IMR-90 (cell line): Measurements from ENCODE around the gene IL36RN. TPM values are rescaled to one million over a fixed set of nuclear protein-coding genes. Genes with fewer than 3 reads are reported as not detected.

Experiments
- ATAC-seq: fragments of 200-7000 bp; cut with Tn5 transposase; 2 replicates; pipeline ENCODE4 v1.9.1; 2020; ENCODE audit warnings: low read depth, mild to moderate bottlenecking, moderate library complexity
- BruUV-seq: library from RNA; stranded (reverse); fragments of 400-500 nt; replicated peaks from 2 replicates; lab custom pipeline; 2021; lab: Mats Ljungman, UMichigan
- CTCF ChIA-PET: fragments of 300-600 bp; formaldehyde crosslinking; extraction: SDS; loops from one replicate; lab custom pipeline; 2021; ENCODE audit warnings: antibody characterized with exemption; lab: Yijun Ruan, JAX
- POLR2A ChIA-PET: fragments of 300-600 bp; sonication (Branson Sonifier 250); formaldehyde crosslinking; loops from one replicate; lab custom pipeline; 2022; ENCODE audit warnings: antibody characterized with exemption; ENCODE audit not compliant: unreplicated experiment; lab: Charles Lee
- DNase-seq: peaks from one replicate; pipeline ENCODE4 v3.0.0; 2013
- H2AFZ ChIP-seq: replicated peaks from 2 replicates; pipeline ENCODE3; 2013; ENCODE audit warnings: low read length, mild to moderate bottlenecking; ENCODE audit not compliant: poor library complexity
- H2AK5ac ChIP-seq: 2 replicates; pipeline ENCODE4 v1.6.1; 2013; ENCODE audit warnings: low read depth, low read length, inconsistent platforms
- H2AK9ac ChIP-seq: replicated peaks from 2 replicates; pipeline ENCODE3; 2013; ENCODE audit warnings: mild to moderate bottlenecking, low read depth, low read length, moderate library complexity; ENCODE audit not compliant: poor library complexity
- H2BK120ac ChIP-seq: 2 replicates; pipeline ENCODE4 v1.6.1; 2013; ENCODE audit warnings: low read depth, low read length, inconsistent platforms
- H2BK15ac ChIP-seq: 3 replicates; pipeline ENCODE4 v1.6.1; 2013; ENCODE audit warnings: low read depth, low read length, inconsistent platforms
- H2BK20ac ChIP-seq: 2 replicates; pipeline ENCODE4 v1.6.1; 2013; ENCODE audit warnings: low read depth, mild to moderate bottlenecking, inconsistent platforms, low read length, moderate library complexity
- H2BK5ac ChIP-seq: 2 replicates; pipeline ENCODE4 v1.6.1; 2013; ENCODE audit warnings: mild to moderate bottlenecking, low read depth, low read length, inconsistent platforms; ENCODE audit not compliant: poor library complexity, severe bottlenecking
- H3K14ac ChIP-seq: replicated peaks from 2 replicates; pipeline ENCODE4 v1.6.1; 2013; ENCODE audit warnings: low read depth, low read length, inconsistent platforms
- H3K18ac ChIP-seq: 2 replicates; pipeline ENCODE4 v1.6.1; 2013; ENCODE audit warnings: low read depth, low read length, control low read depth
- H3K23ac ChIP-seq: 2 replicates; pipeline ENCODE4 v1.6.1; 2013; ENCODE audit warnings: low read depth, low read length, inconsistent platforms
- H3K27ac ChIP-seq: 2 replicates; pipeline ENCODE4 v1.5.1; 2013; ENCODE audit warnings: mild to moderate bottlenecking, control low read depth, low read length; ENCODE audit not compliant: insufficient read depth
- H3K27me3 ChIP-seq: 2 replicates; pipeline ENCODE4 v1.6.1; 2013; ENCODE audit warnings: low read length; ENCODE audit not compliant: control insufficient read depth, insufficient read depth
- H3K36me3 ChIP-seq: 2 replicates; pipeline ENCODE4 v1.6.1; 2013; ENCODE audit warnings: low read length, mixed read lengths; ENCODE audit not compliant: control insufficient read depth, insufficient read depth
- H3K4ac ChIP-seq: 2 replicates; pipeline ENCODE4 v1.6.1; 2013; ENCODE audit warnings: low read depth, low read length, inconsistent platforms
- H3K4me1 ChIP-seq: 2 replicates; pipeline ENCODE4 v1.6.1; 2013; ENCODE audit warnings: low read length, mixed read lengths; ENCODE audit not compliant: control insufficient read depth, insufficient read depth
- H3K4me2 ChIP-seq: 2 replicates; pipeline ENCODE4 v1.6.1; 2013; ENCODE audit warnings: low read depth, mild to moderate bottlenecking, control low read depth, low read length, moderate library complexity
- H3K4me3 ChIP-seq: 2 replicates; pipeline ENCODE4 v1.5.1; 2013; ENCODE audit warnings: low read depth, mild to moderate bottlenecking, control low read depth, low read length, moderate library complexity; ENCODE audit not compliant: insufficient read depth
- H3K56ac ChIP-seq: 2 replicates; pipeline ENCODE4 v1.6.1; 2013; ENCODE audit warnings: low read length, inconsistent platforms; ENCODE audit not compliant: insufficient read depth; ENCODE audit errors: extremely low read depth
- H3K79me1 ChIP-seq, 2 experiments: 2 replicates each; pipeline ENCODE4 v1.6.1; 2013; ENCODE audit warnings: low read length in 2 of 2, inconsistent platforms in 1 of 2, low read depth in 1 of 2
- H3K9ac ChIP-seq: 2 replicates; pipeline ENCODE4 v1.6.1; 2013; ENCODE audit warnings: low read depth, low read length, control low read depth
- H3K9me1 ChIP-seq: 2 replicates; pipeline ENCODE4 v1.6.1; 2013; ENCODE audit warnings: low read length, inconsistent platforms; ENCODE audit not compliant: insufficient read depth
- H3K9me3 ChIP-seq: 2 replicates; pipeline ENCODE4 v1.6.1; 2013; ENCODE audit warnings: low read length; ENCODE audit not compliant: control insufficient read depth, insufficient read depth
- H4K20me1 ChIP-seq: 2 replicates; pipeline ENCODE4 v1.6.1; 2013; ENCODE audit warnings: low read length, inconsistent platforms; ENCODE audit not compliant: insufficient read depth
- H4K5ac ChIP-seq: 2 replicates; pipeline ENCODE4 v1.6.1; 2013; ENCODE audit warnings: mild to moderate bottlenecking, low read depth, low read length, control low read depth
- H4K8ac ChIP-seq, 2 experiments: 2 replicates each; pipeline ENCODE4 v1.6.1; 2013; ENCODE audit warnings: low read depth in 2 of 2, low read length in 2 of 2, control low read depth in 1 of 2, inconsistent platforms in 1 of 2
- H4K91ac ChIP-seq: 2 replicates; pipeline ENCODE4 v1.6.1; 2013; ENCODE audit warnings: low read depth, low read length, inconsistent platforms; ENCODE audit not compliant: insufficient read depth
- NFE2L2 ChIP-seq: fragments of 150-350 bp; IDR thresholded peaks from 2 replicates; pipeline ENCODE4 v1.6.1; 2016; ENCODE audit warnings: low read depth, mild to moderate bottlenecking, low read length
- WGBS, 2 experiments: methylation state at CpG; one replicate each; pipeline versions ENCODE4 v1.1.5 to v1.1.7; 2013; ENCODE audit warnings: missing lambda C conversion rate in 2 of 2; ENCODE audit not compliant: insufficient read length in 1 of 2; ENCODE audit errors: extremely low coverage in 2 of 2; 5-methylcytosine and 5-hydroxymethylcytosine counted together
- dilution Hi-C: fragments of 300-500 bp; cut with HindIII; formaldehyde crosslinking; loops from one replicate; pipeline ENCODE4 v1.14.3; 2018; ENCODE audit warnings: low sequenced_read_pairs; ENCODE audit not compliant: unreplicated experiment
- in situ Hi-C: fragments of 300-500 bp; cut with MboI; formaldehyde crosslinking; loops from 3 replicates; pipeline ENCODE4 v1.14.3; 2019; ENCODE audit warnings: low sequenced_read_pairs, inconsistent platforms, mixed read lengths
- intact Hi-C: fragments of 100-400 bp; cut with micrococcal nuclease; formaldehyde crosslinking; loops from 2 replicates; pipeline ENCODE4 v1.10.0; 2022
- polyA plus RNA-seq, 3 experiments: library from polyadenylated mRNA; depleted of rRNA; stranded (reverse); fragments of >200 nt; gene quantifications; 2 replicates each; pipeline ENCODE4 v1.2.3, GENCODE V29; 2012; ENCODE audit warnings: low replicate concordance in 1 of 3
- total RNA-seq: library from RNA; depleted of rRNA; stranded (reverse); fragments of >200 nt; gene quantifications from 2 replicates; pipeline ENCODE4 v1.2.3, GENCODE V29; 2012

Gene IL36RN
- total and polyA plus RNA-seq, 2 of the 4 experiments (the other 2 are of a cell fraction), result not detected

DNA sequence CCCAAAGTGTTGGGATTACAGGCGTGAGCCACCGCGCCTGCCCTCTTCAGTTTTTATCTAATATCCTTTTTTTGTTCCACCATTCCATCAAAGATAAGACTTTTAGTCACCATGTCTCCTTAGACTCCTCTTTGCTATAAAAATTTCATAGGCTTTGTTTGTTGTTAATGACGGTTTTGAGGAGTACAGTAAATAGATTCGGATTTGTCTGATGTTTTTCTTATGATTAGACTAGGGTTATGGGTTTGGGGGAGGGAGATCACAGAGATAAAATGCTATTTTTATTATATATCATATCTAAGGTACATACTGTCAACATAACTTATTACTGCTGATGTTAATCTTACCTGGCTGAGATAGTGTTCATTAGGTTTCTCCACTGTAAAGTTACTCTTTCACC lies 12.5 kb upstream of the IL36RN start:
- CTCF ChIA-PET, result no interaction called here
- no CpG with 5 or more reads among the region's 5 CpGs for WGBS, 2 experiments

More for the DNA sequence above, 12.5 kb upstream of the IL36RN start:
- Histone ChIP-seq H2BK120ac (no peak overlapping the region), H4K20me1 (no peaks in the 10 kb centered on the region), H2BK15ac (no peak overlapping the region), H3K9me3 (no peaks in the 10 kb centered on the region), H3K27ac (no peak overlapping the region), H4K91ac (no peak overlapping the region), H3K4ac (no peak overlapping the region), H3K9ac (no peak overlapping the region), H3K4me3 (no peak overlapping the region), H4K8ac (no peak overlapping the region), H3K79me1 (no peaks in the 10 kb centered on the region), H3K27me3 (no peaks in the 10 kb centered on the region; the same call in 1 of the 2 replicates), H3K4me2 (no peak overlapping the region), H3K36me3 (no peaks in the 10 kb centered on the region), H2AFZ (no peak overlapping the region), H3K4me1 (no peaks in the 10 kb centered on the region), H3K14ac (no peak overlapping the region), H2AK9ac (no peak overlapping the region), H3K18ac (no peak overlapping the region), H2BK20ac (no peak overlapping the region), H4K5ac (no peak overlapping the region), H3K9me1 (no peaks in the 10 kb centered on the region), H2AK5ac (no peak overlapping the region), H2BK5ac (no peak overlapping the region), H3K56ac (no peak overlapping the region), H3K23ac (no peak overlapping the region)
- in situ Hi-C loops, result no loop called here
- BruUV-seq, result no TSS peak
- POLR2A ChIA-PET, result no interaction called here
- dilution Hi-C loops, result no loop called here
- ATAC-seq (no peak), DNase-seq (no peak)
- no peak for TF ChIP-seq NFE2L2
- intact Hi-C loops, result no loop called here
